Left ventricle myocardium inferior (tissue), 1 donor: ENCODE measurements around the gene PPAT. TPM values are rescaled to one million over a fixed set of nuclear protein-coding genes. Genes with fewer than 3 reads are reported as not detected.

ENCODE experiments used
- DNase-seq: peaks from one replicate; pipeline ENCODE4 v3.0.0-alpha.2; 2020
- H3K27ac ChIP-seq: fragments of 200-600 bp; replicated peaks from 2 replicates; pipeline ENCODE4 v1.8.0; 2021
- H3K27me3 ChIP-seq: fragments of 200-600 bp; 2 replicates; pipeline ENCODE4 v1.8.0; 2021; ENCODE audit warnings: low read depth
- H3K36me3 ChIP-seq: fragments of 200-600 bp; 2 replicates; pipeline ENCODE4 v1.8.0; 2021
- H3K4me1 ChIP-seq: fragments of 200-600 bp; 2 replicates; pipeline ENCODE4 v1.8.0; 2021
- H3K4me3 ChIP-seq: fragments of 200-600 bp; 2 replicates; pipeline ENCODE4 v1.8.0; 2021; ENCODE audit warnings: mild to moderate bottlenecking, moderate library complexity
- H3K9me3 ChIP-seq: fragments of 200-600 bp; replicated peaks from 2 replicates; pipeline ENCODE4 v1.8.0; 2021
- intact Hi-C: fragments of 100-400 bp; cut with micrococcal nuclease; formaldehyde crosslinking; loops from one replicate; pipeline ENCODE4 v1.11.0; 2022
- long read RNA-seq: library from polyadenylated mRNA; unstranded; transcript quantifications from one replicate; pipeline ENCODE4 v2.0.0, GENCODE V29; 2021
- total RNA-seq: library from RNA; stranded (reverse); fragmentation: NEBNext Ultra II Directional; extraction: Animal tissue kit (Norgen Biotek cat#: 25700); gene quantifications from one replicate; pipeline ENCODE4 v1.2.1, GENCODE V29; 2021
- TF ChIP-seq, protein P1 (sequence below): fragments of 200-600 bp; IDR thresholded peaks from 2 replicates; pipeline ENCODE4 v1.8.0; 2021; ENCODE audit warnings: antibody characterized with exemption, mild to moderate bottlenecking, borderline replicate concordance
- donor health status: DM: no; HTN: yes; CAD: no; lungs with severe emphysema.

The PPAT gene
- 3.4 TPM for total RNA-seq
- long read RNA-seq, partial matches to known transcripts, result 1 of 5 reads
- long read RNA-seq, other reads (novel, unspliced or antisense), result 0 of 5 reads

- Histone ChIP-seq H3K4me1 (peaks cover 30% of the 10 kb centered on the region), H3K27me3 (no peaks in the 10 kb centered on the region), H3K9me3 (no peaks in the 10 kb centered on the region), H3K27ac (peak within 1 kb of the TSS; percentile 99), H3K36me3 (no peaks in the 10 kb centered on the region), H3K4me3 (peak within 1 kb of the TSS; percentile 86)
- DNase-seq, result peak; percentile 98
- intact Hi-C loops, result no loop called here
- TF ChIP-seq, protein P1, sequence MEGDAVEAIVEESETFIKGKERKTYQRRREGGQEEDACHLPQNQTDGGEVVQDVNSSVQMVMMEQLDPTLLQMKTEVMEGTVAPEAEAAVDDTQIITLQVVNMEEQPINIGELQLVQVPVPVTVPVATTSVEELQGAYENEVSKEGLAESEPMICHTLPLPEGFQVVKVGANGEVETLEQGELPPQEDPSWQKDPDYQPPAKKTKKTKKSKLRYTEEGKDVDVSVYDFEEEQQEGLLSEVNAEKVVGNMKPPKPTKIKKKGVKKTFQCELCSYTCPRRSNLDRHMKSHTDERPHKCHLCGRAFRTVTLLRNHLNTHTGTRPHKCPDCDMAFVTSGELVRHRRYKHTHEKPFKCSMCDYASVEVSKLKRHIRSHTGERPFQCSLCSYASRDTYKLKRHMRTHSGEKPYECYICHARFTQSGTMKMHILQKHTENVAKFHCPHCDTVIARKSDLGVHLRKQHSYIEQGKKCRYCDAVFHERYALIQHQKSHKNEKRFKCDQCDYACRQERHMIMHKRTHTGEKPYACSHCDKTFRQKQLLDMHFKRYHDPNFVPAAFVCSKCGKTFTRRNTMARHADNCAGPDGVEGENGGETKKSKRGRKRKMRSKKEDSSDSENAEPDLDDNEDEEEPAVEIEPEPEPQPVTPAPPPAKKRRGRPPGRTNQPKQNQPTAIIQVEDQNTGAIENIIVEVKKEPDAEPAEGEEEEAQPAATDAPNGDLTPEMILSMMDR, result peak; percentile 60
These were observed at the start of gene PPAT for GRCh38 chr4:56435140-56435926. PPAT (minus strand) TSS chr4:56435615; CDS start chr4:56435477, 138 bp downstream.

- H3K27ac ChIP-seq, result no peak overlapping the region
- DNase-seq, result no peak
- H3K27me3 ChIP-seq, result no peaks in the 10 kb centered on the region
- no peaks in the 10 kb centered on the region for H3K9me3 ChIP-seq
- H3K4me1 ChIP-seq, result no peaks in the 10 kb centered on the region
- TF ChIP-seq, protein P1, result no peak
- no peak overlapping the region for H3K4me3 ChIP-seq
- intact Hi-C loops, result no loop called here
- peaks cover 99% of the 10 kb centered on the region for H3K36me3 ChIP-seq
These were observed 45.3 kb upstream of the PPAT start for GRCh38 chr4:56480691-56481090.

- TF ChIP-seq, protein P1, result no peak
- H3K27ac ChIP-seq, result no peak overlapping the region
- intact Hi-C loops, result no loop called here
- H3K27me3 ChIP-seq, result no peaks in the 10 kb centered on the region
- H3K36me3 ChIP-seq, result peaks cover 99% of the 10 kb centered on the region
- no peak for DNase-seq
- no peaks in the 10 kb centered on the region for H3K4me1 ChIP-seq
- no peak overlapping the region for H3K4me3 ChIP-seq
- H3K9me3 ChIP-seq, result no peaks in the 10 kb centered on the region
These were observed 41.8 kb upstream of the PPAT start for GRCh38 chr4:56477192-56477702.

DNA sequence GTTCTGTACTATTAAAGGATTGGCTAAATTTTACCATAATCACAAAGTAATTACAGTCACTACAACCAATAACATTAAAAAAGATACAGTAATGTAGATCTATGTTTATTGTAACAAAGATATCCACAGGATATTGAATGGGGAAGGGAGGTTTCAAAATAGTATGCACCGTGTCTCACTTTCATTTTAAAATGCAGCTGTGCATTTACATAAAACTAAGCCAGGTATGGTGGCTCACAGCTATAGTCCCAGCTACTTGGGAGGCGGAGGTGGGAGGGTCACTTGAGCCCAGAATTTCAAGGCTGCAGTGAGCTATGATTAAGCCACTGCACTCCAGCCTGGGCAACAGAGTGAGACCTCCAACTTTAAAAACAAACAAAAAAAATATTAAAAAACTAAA lies 40.5 kb upstream of the PPAT start:
- DNase-seq, result no peak
- no peaks in the 10 kb centered on the region for H3K9me3 ChIP-seq
- TF ChIP-seq, protein P1, result no peak
- H3K36me3 ChIP-seq, result peaks cover 99% of the 10 kb centered on the region
- no peaks in the 10 kb centered on the region for H3K4me1 ChIP-seq
- H3K27me3 ChIP-seq, result no peaks in the 10 kb centered on the region
- H3K27ac ChIP-seq, result no peak overlapping the region
- no peak overlapping the region for H3K4me3 ChIP-seq
- intact Hi-C loops, result no loop called here

- TF ChIP-seq, protein P1, result no peak
- Histone ChIP-seq H3K4me3 (no peak overlapping the region), H3K4me1 (peaks cover 48% of the 10 kb centered on the region), H3K27ac (no peak overlapping the region), H3K9me3 (no peaks in the 10 kb centered on the region), H3K36me3 (peaks cover 47% of the 10 kb centered on the region), H3K27me3 (no peaks in the 10 kb centered on the region)
- intact Hi-C loops, result no loop called here
- no peak for DNase-seq
These were observed 34.2 kb upstream of the PPAT start for GRCh38 chr4:56469489-56470210.
